ENCODE measurements around the gene NRSN2.
"Not testable (repeated sequence)": the region's sequence is repeated elsewhere in the genome, so short reads cannot be mapped to it uniquely, and the experiment has no call there.

NRSN2 gene

GRCh38 chr20:377578-377977, 30.7 kb downstream of the NRSN2 start:
- not testable (repeated sequence) for DNase-seq

DNA sequence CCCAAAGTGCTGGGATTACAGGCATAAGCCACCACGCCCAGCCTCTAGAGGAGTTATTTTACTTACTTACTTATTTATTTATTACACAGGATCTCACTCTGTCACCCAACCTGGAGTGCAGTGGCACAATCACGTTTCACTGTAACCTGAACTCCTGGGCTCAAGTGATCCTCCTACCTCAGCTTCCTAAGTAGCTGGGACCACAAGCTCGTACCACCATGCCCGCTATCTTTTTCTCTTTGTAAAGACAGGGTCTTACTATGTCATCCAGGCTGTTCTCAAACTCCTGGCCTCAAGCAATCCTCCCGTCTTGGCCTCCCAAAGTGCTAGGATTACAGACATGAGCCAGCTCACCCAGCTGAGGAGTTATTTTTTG, 32.0 kb downstream of the NRSN2 start:
- no peak for DNase-seq

- DNase-seq, result no peak
Measured at GRCh38 chr20:380763-381580, 34.1 kb downstream of the NRSN2 start.

DNA sequence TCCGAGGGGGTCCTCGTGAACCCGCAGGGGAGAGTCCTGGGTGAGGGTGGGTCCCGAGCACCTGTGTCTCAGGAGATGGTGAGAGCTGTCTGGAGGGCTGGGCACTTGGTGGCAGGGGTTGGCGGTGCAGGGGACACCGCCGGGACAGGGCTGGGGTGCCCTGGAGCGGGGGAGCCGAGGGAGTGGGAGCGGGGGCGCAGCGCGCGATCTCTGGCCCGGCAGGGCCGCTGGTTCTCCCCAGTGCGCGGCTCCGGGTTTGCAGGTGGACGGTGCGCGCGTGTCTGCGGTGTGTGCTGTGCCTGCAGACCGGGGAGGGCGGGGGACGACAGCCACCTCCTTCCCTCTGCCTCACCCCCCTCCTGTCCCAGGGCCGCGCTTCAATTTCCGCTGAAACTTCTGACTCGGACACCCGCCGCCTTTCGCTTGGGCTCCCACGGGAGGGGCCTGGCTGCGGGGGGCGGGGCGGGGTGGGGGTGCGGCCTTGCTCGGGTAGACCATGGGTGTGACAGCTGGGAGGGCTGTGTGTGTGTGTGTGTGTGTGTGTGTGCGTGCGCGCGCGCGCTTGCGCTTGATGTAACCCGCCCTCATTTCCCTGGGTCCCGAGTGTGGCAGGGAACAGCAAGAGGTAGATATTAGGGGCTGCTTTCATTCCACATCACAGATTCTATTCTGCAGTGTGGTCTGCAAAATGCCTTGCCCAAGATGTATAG, 34.8 kb downstream of the NRSN2 start:
- peak; percentile 57 for DNase-seq

- DNase-seq, result no peak
Measured at GRCh38 chr20:382291-383115, 35.6 kb downstream of the NRSN2 start.

- DNase-seq, result no peak
Measured at GRCh38 chr20:383889-384288, 37.0 kb downstream of the NRSN2 start.

GRCh38 chr20:384723-385122, 37.8 kb downstream of the NRSN2 start:
- DNase-seq, result no peak

DNA sequence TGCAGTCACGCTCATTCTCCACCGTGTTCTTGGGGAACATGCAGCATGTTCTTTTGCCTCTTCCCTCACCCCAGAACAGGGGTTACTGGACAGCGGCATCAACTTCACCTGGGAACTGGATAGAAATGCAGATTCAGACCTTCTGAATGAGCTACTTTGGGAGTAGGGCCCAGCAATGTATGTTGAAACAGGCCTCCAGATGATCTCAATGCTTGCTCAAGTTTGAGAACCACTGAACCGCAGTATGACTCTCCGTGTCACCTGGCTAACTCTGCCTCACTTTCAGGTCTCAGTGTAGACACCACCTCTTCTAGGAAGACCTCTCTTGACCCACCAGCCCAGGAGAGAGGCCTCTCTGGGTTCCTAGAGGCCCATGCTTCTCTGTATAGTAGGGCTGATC, 38.5 kb downstream of the NRSN2 start:
- no peak for DNase-seq

GRCh38 chr20:386634-387033, 39.7 kb downstream of the NRSN2 start:
- not testable (repeated sequence) for DNase-seq

DNA sequence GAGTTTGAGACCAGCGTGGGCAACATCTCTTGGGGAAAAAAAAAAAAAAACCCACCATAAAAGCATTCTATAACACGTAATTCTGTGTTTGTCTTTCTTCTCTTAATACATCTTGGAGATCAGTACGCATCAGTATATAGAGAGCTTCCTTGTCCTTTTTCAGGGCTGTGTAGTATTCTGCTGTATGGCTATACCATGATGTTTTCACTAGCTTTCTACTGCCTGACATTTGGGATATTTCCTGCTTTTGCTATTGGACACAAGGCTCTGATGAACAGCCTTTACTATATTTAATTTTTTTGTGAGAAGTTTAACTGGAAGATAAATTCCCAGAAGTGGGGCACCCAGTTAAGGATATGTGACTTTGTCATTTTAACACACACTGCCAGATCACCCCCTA, 40.6 kb downstream of the NRSN2 start:
- no peak for DNase-seq

- DNase-seq, result no peak
Measured at GRCh38 chr20:388034-388994, 41.4 kb downstream of the NRSN2 start.

- no peak for DNase-seq
Measured at GRCh38 chr20:389220-389619, 42.3 kb downstream of the NRSN2 start.

DNA sequence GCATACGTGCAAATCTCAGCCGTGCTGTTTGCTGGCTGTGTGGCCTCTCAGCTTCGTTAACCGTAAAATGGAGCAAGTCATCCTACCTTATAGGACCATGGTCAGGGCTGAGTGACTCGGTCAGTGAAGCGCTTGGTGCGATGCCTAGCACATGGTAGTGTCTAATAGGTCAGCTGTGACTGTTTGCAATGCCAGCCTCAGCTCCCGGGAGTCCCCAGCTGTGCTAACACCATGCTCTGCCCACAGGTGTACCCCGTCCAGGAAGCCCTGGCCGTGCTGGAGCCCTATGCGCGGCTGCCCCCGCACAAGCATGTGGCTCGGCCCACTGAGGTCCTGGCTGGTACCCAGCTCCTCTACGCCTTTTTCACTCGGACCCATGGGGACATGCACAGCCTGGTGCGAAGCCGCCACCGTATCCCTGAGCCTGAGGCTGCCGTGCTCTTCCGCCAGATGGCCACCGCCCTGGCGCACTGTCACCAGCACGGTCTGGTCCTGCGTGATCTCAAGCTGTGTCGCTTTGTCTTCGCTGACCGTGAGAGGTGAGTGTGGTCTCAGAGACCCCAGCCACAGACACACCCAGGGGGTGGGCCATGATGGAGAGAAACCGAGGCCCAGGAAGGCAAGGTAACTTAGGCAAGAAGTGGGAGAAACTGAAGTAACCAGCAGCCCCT, 44.3 kb downstream of the NRSN2 start:
- DNase-seq, result no peak

DNA sequence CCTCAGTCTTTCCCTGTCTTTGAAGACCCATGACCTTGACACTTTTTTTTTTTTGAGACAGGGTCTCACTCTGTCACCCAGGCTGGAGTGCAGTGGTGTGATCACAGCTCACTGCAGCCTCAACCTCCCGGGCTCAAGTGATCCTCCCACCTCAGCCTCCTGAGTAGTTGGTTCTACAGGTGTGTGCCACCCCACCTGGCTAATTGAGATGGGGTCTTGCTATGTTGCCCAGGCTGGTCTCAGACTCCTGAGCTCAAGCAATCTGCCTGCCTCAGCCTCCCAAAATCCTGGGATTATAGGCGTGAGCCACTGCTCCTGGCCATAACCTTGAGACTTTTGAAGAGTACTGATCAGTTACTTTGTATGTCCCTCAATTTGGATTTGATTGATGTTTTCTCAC, 46.4 kb downstream of the NRSN2 start:
- DNase-seq, result not testable (repeated sequence)

- no peak for DNase-seq
Measured at GRCh38 chr20:396252-396618, 49.3 kb downstream of the NRSN2 start.

DNA sequence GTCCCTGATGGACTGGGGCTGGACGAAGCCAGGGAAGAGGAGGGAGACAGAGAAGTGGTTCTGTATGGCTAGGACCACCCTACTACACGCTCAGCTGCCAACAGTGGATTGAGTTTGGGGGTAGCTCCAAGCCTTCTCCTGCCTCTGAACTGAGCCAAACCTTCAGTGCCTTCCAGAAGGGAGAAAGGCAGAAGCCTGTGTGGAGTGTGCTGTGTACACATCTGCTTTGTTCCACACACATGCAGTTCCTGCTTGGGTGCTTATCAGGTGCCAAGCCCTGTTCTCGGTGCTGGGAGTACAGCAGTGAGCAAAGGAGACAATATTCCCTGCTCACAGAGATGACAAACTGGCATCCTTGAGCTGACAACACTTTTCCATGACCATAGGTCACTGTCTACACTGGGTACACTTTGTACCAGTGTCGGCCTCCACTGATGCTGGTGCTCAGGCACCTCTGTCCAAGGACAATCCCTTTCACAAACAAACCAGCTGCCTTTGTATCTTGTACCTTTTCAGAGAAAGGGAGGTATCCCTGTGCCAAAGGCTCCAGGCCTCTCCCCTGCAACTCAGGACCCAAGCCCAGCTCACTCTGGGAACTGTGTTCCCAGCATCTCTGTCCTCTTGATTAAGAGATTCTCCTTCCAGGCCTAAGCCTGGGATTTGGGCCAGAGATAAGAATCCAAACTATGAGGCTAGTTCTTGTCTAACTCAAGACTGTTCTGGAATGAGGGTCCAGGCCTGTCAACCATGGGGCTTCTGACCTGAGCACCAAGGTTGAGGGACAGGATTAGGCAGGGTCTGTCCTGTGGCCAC, 49.9 kb downstream of the NRSN2 start:
- no peak for DNase-seq

- no peak for DNase-seq
Measured at GRCh38 chr20:397432-398237, 50.7 kb downstream of the NRSN2 start.

DNA sequence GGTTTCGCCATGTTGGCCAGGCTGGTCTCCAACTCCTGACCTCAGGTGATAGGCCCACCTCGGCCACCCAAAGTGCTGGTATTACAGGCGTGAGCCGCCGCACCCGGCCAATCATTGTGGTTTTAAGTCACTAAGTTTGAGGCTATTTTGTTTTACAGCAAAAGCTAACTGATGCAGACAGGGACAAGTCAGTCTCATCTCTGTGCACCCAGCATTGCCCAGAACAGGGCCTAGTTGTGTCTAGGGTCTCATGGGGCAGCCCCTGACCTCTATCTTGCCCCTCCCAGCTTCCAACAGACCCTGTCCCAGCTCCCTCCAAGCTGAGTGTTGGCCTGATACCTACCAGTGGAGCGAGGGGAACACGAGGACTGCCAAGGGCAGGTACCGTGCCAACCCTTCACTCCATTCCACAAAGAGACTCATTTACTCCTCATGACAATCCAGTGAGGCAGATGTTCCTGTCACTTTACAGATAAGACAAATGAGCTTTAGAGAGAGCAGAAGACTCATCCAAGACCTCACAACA, 52.3 kb downstream of the NRSN2 start:
- no peak for DNase-seq

DNA sequence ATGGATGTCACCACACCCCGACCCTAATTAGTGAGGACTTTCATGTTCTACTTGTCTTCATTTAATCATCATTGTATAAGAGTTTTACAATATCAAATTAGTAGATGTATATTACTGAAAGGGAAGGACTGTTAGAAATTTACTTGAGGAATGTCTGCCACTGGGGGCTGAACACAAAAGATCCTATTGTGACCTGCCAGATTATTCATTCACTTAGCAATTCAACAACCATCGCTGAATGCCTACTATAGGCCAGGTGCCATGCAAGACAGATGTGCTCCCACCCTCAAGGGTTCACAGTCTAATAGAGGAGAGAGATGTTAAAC, 53.2 kb downstream of the NRSN2 start:
- DNase-seq, result no peak

All from NCI-H748 treated with DMSO at 0.1 percent for 48 hours (cell line).